Activated CD4-positive, CD25-positive, alpha-beta regulatory T cell treated with anti-CD3 and anti-CD28 coated beads, Interleukin-2, amount 50 U/mL, for 16 hours (primary cell): ENCODE measurements around the gene CGB1.

Experiments used
- DNase-seq: peaks from one replicate; pipeline ENCODE4 v3.0.0-alpha.2; 2020; ENCODE audit warnings: low read depth, low spot score

Gene CGB1

DNA sequence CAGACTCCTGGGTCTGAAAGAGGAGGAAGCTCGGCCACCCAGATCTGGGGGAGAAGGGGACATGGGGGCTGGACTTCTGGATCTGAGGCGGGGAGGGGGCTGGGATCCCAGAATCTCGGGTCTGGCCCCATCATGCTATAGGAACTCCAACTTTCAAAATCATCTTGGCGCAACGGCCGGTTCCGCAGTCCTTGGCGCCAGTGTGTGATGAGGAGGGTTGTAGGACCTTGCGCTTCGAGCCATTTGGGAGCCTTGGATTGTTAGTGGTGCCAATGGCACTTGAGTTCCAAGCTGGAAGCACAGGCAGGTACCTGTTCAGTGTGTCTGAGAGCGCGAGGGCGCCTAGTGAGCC is 42.7 kb downstream of the CGB1 start:
- DNase-seq: no peak

DNA sequence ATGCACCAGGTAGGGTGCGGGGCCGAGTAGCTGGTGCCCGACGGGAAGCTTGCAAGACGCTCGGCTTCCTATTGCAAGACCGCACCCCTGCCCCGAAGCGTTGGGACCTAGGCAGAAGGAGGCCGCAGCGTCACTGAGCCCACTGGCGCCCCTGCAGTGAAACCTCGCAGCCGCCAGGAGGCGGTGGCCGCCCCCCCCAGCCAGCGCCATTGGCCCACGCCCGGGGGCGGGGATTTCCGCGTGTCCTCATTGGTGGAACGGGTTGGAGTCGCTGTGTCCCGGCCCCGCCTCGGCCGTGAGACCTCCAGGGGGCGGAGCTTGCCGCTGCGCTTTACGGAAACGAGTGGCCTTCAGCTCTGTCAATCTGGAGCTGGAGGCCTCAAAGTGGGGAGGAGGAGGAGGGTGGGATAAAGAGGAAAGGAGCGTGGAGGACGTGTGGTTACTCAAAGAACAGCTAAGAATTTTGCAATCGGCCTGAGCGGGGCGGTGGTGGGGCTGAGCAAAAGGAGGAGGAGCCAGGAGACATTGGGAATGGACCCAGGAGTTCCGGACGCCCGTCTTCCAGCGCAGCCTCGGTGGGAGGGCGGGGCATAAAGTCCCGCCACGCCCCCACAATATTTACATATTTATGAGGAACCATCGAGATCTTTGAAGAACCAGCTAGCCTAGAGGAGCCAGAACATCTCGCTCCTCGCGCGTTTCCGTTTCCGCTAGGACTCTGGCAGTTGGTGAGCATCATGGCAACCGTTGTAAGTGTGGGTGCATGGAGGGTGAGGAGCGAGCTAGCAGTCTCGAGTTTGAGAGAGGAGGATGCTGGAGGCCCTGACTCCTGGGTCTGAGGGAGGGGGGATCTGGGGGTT is 43.3 kb downstream of the CGB1 start, which contains the start of the genes GYS1 and RUVBL2:
Gene GYS1, minus strand, starts transcription at position 135 of the 860 bp plus-strand sequence. CDS start 197 bp downstream, outside the sequence.
Gene RUVBL2, plus strand, starts transcription at position 713 of the 860 bp plus-strand sequence. Its CDS starts 25 bp downstream, at position 738.
- DNase-seq: peak; percentile 99

DNA sequence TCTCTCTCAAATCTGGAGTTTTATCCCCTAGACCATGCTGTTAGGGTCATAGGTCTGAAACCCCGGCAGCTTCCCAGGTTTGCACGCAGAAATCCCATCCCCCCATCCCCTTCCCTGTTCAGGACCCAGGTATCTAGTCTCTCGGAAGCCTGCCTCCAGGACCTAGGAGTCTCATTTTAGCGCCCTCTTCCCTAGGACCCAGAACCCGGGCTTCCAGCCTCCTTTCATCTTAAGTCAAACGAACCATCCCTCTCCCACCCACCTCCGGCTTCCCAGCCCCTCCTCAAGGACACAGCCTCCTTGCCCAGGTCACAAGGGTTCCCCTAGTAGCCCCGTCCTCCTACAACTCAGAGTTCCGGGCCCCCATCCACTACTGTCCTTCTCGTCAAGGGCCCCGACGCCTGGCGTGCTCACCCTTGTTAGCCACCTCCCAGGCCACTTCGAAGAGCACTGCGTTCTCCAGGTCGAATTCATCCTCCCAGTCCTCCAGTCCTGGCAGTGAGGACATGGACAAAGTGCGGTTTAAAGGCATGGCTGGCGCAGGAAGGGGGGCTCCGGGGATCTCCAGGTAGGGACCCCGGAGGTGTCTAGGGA is 44.0 kb downstream of the CGB1 start:
- DNase-seq: no peak

DNA sequence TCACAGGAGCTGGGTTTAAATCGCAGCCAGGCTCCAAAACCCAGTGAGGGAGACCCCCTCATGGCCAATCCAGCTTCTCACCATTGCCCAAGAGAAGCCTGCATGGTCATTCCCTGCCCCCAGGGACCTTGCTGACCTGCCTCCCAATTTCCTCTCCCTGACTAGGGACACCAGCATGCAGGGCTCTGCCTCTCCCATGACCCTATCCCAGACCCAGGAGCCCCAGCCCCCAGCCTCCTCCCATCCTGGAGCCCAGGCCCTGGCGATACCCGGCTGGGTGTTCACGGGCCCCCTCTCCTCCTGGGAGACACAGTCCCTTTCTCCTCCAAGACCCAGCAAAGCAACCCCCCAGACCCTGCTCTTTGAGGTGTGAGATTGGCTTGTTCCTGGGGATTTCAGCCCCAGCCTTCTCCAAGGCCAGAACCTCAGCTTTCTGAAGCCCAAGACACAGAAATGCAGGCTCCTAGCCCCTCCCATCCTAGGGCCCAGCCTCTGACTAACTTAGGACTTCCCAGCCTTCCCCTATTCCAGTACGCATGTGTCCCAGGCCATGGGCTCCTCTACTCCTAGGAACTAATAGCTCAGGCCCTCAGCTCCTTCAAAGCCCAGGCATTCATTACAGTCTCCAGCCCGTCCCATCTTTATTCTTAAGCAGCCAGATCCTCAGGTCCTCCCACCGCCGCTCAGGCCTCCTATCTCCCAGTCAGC is 44.7 kb downstream of the CGB1 start:
- no peak for DNase-seq

DNA sequence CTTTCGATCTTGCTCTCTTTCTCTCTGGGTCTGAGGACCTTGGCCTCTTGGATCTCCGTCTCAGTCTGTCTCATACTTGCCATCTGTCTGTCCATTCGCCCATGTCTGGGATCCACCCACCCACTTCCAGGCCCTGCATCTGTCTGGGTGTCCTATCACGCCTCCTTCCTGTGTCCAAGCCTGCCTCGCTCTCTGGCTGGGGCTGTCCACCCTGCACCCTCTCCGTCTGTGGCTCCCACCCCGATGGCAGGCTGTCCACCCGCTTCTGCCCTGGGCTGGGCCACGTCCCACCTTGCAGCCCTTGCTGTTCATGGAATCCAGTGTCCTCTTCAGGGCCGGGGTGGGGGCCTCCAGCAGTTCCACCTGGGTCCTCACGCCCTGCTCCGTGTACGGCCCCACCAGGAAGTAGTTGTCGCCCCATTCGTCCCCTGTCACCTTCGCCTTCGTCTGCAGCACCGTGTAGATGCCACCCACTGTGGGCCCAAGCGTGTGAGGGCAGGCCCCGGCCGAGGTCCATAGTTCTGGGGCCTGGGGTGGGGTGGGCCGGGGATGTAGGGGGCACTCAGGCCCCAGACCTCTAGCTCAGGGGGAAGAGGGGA is 45.6 kb downstream of the CGB1 start:
- no peak for DNase-seq

DNA sequence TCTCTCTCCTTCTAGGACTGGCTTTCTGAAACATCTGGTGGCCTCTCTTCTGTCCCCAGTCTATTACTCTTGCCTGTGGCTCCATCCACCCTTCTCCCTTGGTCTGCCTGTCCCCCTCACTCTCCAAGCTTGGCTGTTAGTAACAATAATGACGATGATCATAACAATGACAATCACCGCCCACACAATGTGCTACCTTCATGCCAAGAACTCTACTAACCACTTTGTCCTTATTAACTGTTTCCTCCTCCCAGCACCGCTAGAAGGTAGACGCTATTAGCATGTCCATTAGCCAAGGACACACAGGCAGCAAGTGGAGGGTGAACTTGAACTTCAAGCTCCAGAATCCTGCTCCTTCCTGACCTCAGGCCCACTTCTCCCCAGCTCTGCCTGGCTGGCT is 46.3 kb downstream of the CGB1 start:
- DNase-seq: no peak

DNA sequence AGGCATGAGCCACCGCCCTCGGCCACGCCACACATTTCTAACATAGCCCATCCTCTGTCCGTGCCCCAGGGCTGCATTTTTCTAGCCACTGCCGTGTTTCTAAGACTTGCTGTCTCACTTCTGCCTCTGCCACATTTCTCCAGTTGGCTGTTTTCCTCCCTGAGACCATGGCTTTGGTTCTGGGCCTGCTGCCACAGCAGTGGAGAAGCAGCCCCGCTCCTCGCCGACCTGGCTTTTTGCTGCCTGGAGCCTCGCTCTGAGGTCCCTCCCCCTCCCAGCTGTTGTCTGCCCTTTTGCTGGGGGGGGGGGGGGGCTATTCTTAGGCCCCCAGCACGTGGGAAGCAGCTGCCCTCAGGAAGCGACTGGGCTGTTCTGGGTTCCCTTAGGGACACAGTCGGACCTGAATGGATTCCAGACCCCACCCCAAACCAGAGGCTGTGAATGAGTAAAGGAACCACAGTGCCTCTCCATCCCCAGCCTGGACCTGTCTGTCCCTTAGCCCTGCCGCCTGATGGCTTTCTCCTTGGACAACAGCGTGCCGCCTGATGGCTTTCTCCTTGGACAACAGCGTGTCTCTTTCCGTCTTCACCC is 46.9 kb downstream of the CGB1 start:
- no peak for DNase-seq

DNA sequence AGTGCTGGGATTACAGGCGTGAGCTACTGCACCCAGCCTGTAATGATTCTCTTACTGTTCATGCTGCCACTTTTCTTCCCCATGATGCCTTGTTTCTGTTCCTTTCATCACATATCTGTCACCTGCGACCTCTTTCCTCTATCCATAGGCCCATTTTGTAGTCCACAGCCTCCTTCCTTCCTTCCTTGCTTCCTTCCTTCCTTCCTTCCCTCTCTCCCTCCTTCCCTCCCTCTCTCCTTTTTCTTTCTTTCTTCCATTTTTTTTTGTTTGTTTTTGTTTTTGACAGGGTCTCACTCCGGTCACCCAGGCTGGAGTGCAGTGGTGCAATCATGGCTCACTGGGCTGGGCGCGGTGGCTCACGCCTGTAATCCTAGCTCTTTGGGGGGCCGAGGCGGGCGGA is 47.8 kb downstream of the CGB1 start:
- no peak for DNase-seq

DNA sequence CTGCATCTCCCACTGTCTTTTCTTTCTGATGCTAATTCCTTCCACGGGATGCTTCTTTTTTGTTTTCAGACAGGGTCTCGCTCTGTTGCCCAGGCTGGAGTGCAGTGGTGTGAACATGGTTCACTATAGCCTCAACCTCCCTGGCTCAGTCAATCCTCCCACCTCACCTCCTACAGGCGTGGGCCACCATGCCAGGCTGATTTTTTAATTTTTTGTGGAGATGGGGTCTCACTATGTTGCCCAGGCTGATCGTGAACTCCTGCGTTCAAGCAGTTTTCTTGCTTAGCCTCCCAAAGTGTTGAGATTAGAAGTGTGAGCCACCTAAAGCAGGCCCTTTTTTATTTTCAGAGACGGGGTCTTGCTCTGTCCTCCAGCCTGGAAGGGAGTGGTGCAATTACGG is 48.4 kb downstream of the CGB1 start:
- DNase-seq: no peak

DNA sequence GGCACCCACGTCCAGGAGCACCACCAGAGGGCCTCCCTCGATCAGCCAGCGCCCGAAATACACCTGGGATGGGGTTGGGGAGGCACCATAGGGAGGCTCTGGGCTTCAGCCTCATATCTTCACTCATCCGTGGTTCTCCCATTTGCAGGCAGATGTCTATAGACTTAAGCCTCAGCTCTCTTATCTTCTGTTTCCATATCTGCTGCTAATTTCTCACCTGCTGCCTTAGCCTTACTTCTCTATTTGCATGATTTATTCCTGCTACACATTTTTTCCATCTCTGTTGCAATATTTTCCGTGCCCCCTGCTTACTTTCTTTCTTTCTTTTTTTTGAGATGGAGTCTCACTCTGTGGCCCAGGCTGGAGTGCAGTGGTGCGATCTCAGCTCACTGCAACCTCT is 49.4 kb downstream of the CGB1 start:
- no peak for DNase-seq

DNA sequence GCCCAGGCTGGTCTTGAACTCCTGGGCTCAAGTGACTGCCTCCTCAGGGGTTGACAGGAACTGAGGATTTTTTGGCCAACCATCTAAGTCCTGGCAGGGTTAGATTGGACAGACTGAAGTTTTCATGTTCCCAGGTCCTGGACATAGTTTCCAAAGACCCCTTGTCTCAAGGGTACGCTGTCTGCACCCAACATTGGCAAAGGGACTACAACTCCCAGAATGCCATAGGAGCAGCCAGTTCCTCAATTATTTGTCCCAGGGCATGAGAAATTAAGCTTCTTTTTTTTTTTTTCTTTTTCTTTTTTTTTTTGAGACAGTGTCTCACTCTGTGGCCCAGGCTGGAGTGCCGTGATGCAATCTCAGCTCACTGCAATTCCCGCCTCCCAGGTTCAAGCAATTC is 50.5 kb downstream of the CGB1 start:
- DNase-seq: no peak

DNA sequence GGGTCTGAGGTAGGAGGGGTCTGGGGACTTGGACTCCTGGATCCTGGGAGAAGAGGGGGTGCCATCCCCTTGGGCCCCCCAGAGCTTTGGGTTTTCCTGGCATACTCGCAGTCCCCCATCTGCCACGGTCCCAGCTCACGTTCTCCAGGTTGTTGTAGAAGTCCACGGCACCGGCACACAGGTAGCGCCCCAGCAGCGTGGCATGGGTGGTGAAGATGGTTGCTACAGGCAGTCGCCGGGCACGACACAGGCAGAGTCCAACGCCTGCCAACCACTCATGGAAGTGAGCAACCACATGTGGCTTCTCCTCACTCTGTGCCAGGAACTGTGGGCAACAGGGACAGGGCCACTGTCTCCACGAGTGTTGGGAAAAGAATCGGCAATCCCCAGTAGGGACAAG is 51.0 kb downstream of the CGB1 start:
- no peak for DNase-seq
